IMR-90 (cell line): ENCODE measurements around the gene TCF12. TPM values are rescaled to one million over a fixed set of nuclear protein-coding genes. Genes with fewer than 3 reads are reported as not detected.
A peak's percentile ranks its signal among the peaks of the same experiment; 100 is the strongest.

Source experiments
- ATAC-seq: fragments of 200-7000 bp; cut with Tn5 transposase; 2 replicates; pipeline ENCODE4 v1.9.1; 2020; ENCODE audit warnings: low read depth, mild to moderate bottlenecking, moderate library complexity
- BruUV-seq: library from RNA; stranded (reverse); fragments of 400-500 nt; replicated peaks from 2 replicates; lab custom pipeline; 2021; lab: Mats Ljungman, UMichigan
- CTCF ChIA-PET: fragments of 300-600 bp; formaldehyde crosslinking; extraction: SDS; loops from one replicate; lab custom pipeline; 2021; ENCODE audit warnings: antibody characterized with exemption; lab: Yijun Ruan, JAX
- POLR2A ChIA-PET: fragments of 300-600 bp; sonication (Branson Sonifier 250); formaldehyde crosslinking; loops from one replicate; lab custom pipeline; 2022; ENCODE audit warnings: antibody characterized with exemption; ENCODE audit not compliant: unreplicated experiment; lab: Charles Lee
- DNase-seq: peaks from one replicate; pipeline ENCODE4 v3.0.0; 2013
- H2AFZ ChIP-seq: replicated peaks from 2 replicates; pipeline ENCODE3; 2013; ENCODE audit warnings: low read length, mild to moderate bottlenecking; ENCODE audit not compliant: poor library complexity
- H2AK5ac ChIP-seq: 2 replicates; pipeline ENCODE4 v1.6.1; 2013; ENCODE audit warnings: low read depth, low read length, inconsistent platforms
- H2AK9ac ChIP-seq: replicated peaks from 2 replicates; pipeline ENCODE3; 2013; ENCODE audit warnings: mild to moderate bottlenecking, low read depth, low read length, moderate library complexity; ENCODE audit not compliant: poor library complexity
- H2BK120ac ChIP-seq: 2 replicates; pipeline ENCODE4 v1.6.1; 2013; ENCODE audit warnings: low read depth, low read length, inconsistent platforms
- H2BK15ac ChIP-seq: 3 replicates; pipeline ENCODE4 v1.6.1; 2013; ENCODE audit warnings: low read depth, low read length, inconsistent platforms
- H2BK20ac ChIP-seq: 2 replicates; pipeline ENCODE4 v1.6.1; 2013; ENCODE audit warnings: low read depth, mild to moderate bottlenecking, inconsistent platforms, low read length, moderate library complexity
- H2BK5ac ChIP-seq: 2 replicates; pipeline ENCODE4 v1.6.1; 2013; ENCODE audit warnings: mild to moderate bottlenecking, low read depth, low read length, inconsistent platforms; ENCODE audit not compliant: poor library complexity, severe bottlenecking
- H3K14ac ChIP-seq: replicated peaks from 2 replicates; pipeline ENCODE4 v1.6.1; 2013; ENCODE audit warnings: low read depth, low read length, inconsistent platforms
- H3K18ac ChIP-seq: 2 replicates; pipeline ENCODE4 v1.6.1; 2013; ENCODE audit warnings: low read depth, low read length, control low read depth
- H3K23ac ChIP-seq: 2 replicates; pipeline ENCODE4 v1.6.1; 2013; ENCODE audit warnings: low read depth, low read length, inconsistent platforms
- H3K27ac ChIP-seq: 2 replicates; pipeline ENCODE4 v1.5.1; 2013; ENCODE audit warnings: mild to moderate bottlenecking, control low read depth, low read length; ENCODE audit not compliant: insufficient read depth
- H3K27me3 ChIP-seq: 2 replicates; pipeline ENCODE4 v1.6.1; 2013; ENCODE audit warnings: low read length; ENCODE audit not compliant: control insufficient read depth, insufficient read depth
- H3K36me3 ChIP-seq: 2 replicates; pipeline ENCODE4 v1.6.1; 2013; ENCODE audit warnings: low read length, mixed read lengths; ENCODE audit not compliant: control insufficient read depth, insufficient read depth
- H3K4ac ChIP-seq: 2 replicates; pipeline ENCODE4 v1.6.1; 2013; ENCODE audit warnings: low read depth, low read length, inconsistent platforms
- H3K4me1 ChIP-seq: 2 replicates; pipeline ENCODE4 v1.6.1; 2013; ENCODE audit warnings: low read length, mixed read lengths; ENCODE audit not compliant: control insufficient read depth, insufficient read depth
- H3K4me2 ChIP-seq: 2 replicates; pipeline ENCODE4 v1.6.1; 2013; ENCODE audit warnings: low read depth, mild to moderate bottlenecking, control low read depth, low read length, moderate library complexity
- H3K4me3 ChIP-seq: 2 replicates; pipeline ENCODE4 v1.5.1; 2013; ENCODE audit warnings: low read depth, mild to moderate bottlenecking, control low read depth, low read length, moderate library complexity; ENCODE audit not compliant: insufficient read depth
- H3K56ac ChIP-seq: 2 replicates; pipeline ENCODE4 v1.6.1; 2013; ENCODE audit warnings: low read length, inconsistent platforms; ENCODE audit not compliant: insufficient read depth; ENCODE audit errors: extremely low read depth
- H3K79me1 ChIP-seq, 2 experiments: 2 replicates each; pipeline ENCODE4 v1.6.1; 2013; ENCODE audit warnings: low read length in 2 of 2, inconsistent platforms in 1 of 2, low read depth in 1 of 2
- H3K9ac ChIP-seq: 2 replicates; pipeline ENCODE4 v1.6.1; 2013; ENCODE audit warnings: low read depth, low read length, control low read depth
- H3K9me1 ChIP-seq: 2 replicates; pipeline ENCODE4 v1.6.1; 2013; ENCODE audit warnings: low read length, inconsistent platforms; ENCODE audit not compliant: insufficient read depth
- H3K9me3 ChIP-seq: 2 replicates; pipeline ENCODE4 v1.6.1; 2013; ENCODE audit warnings: low read length; ENCODE audit not compliant: control insufficient read depth, insufficient read depth
- H4K20me1 ChIP-seq: 2 replicates; pipeline ENCODE4 v1.6.1; 2013; ENCODE audit warnings: low read length, inconsistent platforms; ENCODE audit not compliant: insufficient read depth
- H4K5ac ChIP-seq: 2 replicates; pipeline ENCODE4 v1.6.1; 2013; ENCODE audit warnings: mild to moderate bottlenecking, low read depth, low read length, control low read depth
- H4K8ac ChIP-seq, 2 experiments: 2 replicates each; pipeline ENCODE4 v1.6.1; 2013; ENCODE audit warnings: low read depth in 2 of 2, low read length in 2 of 2, control low read depth in 1 of 2, inconsistent platforms in 1 of 2
- H4K91ac ChIP-seq: 2 replicates; pipeline ENCODE4 v1.6.1; 2013; ENCODE audit warnings: low read depth, low read length, inconsistent platforms; ENCODE audit not compliant: insufficient read depth
- CEBPB ChIP-seq: IDR thresholded peaks from 2 replicates; pipeline ENCODE4 v1.6.1; 2012; ENCODE audit warnings: low read depth, low read length, improper control_type of control experiment
- MXI1 ChIP-seq: IDR thresholded peaks from 2 replicates; pipeline ENCODE4 v1.6.1; 2012; ENCODE audit warnings: low read depth, mild to moderate bottlenecking, low read length, moderate library complexity, borderline replicate concordance
- WGBS, 2 experiments: methylation state at CpG; one replicate each; pipeline versions ENCODE4 v1.1.5 to v1.1.7; 2013; ENCODE audit warnings: missing lambda C conversion rate in 2 of 2; ENCODE audit not compliant: insufficient read length in 1 of 2; ENCODE audit errors: extremely low coverage in 2 of 2; 5-methylcytosine and 5-hydroxymethylcytosine counted together
- dilution Hi-C: fragments of 300-500 bp; cut with HindIII; formaldehyde crosslinking; loops from one replicate; pipeline ENCODE4 v1.14.3; 2018; ENCODE audit warnings: low sequenced_read_pairs; ENCODE audit not compliant: unreplicated experiment
- in situ Hi-C: fragments of 300-500 bp; cut with MboI; formaldehyde crosslinking; loops from 3 replicates; pipeline ENCODE4 v1.14.3; 2019; ENCODE audit warnings: low sequenced_read_pairs, inconsistent platforms, mixed read lengths
- intact Hi-C: fragments of 100-400 bp; cut with micrococcal nuclease; formaldehyde crosslinking; loops from 2 replicates; pipeline ENCODE4 v1.10.0; 2022
- polyA plus RNA-seq, 3 experiments: library from polyadenylated mRNA; depleted of rRNA; stranded (reverse); fragments of >200 nt; gene quantifications; 2 replicates each; pipeline ENCODE4 v1.2.3, GENCODE V29; 2012; ENCODE audit warnings: low replicate concordance in 1 of 3
- total RNA-seq: library from RNA; depleted of rRNA; stranded (reverse); fragments of >200 nt; gene quantifications from 2 replicates; pipeline ENCODE4 v1.2.3, GENCODE V29; 2012

TCF12 gene
- total and polyA plus RNA-seq, 2 of the 4 experiments (the other 2 are of a cell fraction): 79.4 to 160 TPM

GRCh38 chr15:57015897-57016296 lies 97.5 kb downstream of the TCF12 start:
- Histone ChIP-seq H3K27me3 (no peaks in the 10 kb centered on the region), H2BK20ac (no peak overlapping the region; the same call in 1 of the 2 replicates), H4K8ac (no peak overlapping the region), H4K5ac (no peak overlapping the region), H3K27ac (no peak overlapping the region), H3K79me1 (peaks cover 52 to 81% of the 10 kb centered on the region in 2 experiments), H2AK9ac (no peak overlapping the region), H2BK120ac (no peak overlapping the region), H2BK5ac (peak overlapping the region; percentile 34), H3K4me1 (peaks cover 7% of the 10 kb centered on the region), H3K36me3 (no peaks in the 10 kb centered on the region; the same call in 1 of the 2 replicates), H4K91ac (no peak overlapping the region), H3K4me2 (no peak overlapping the region), H3K56ac (no peak overlapping the region), H3K9ac (no peak overlapping the region), H3K9me3 (no peaks in the 10 kb centered on the region), H3K18ac (no peak overlapping the region), H4K20me1 (peaks cover 44% of the 10 kb centered on the region), H3K4ac (no peak overlapping the region), H3K23ac (no peak overlapping the region), H3K4me3 (no peak overlapping the region), H2BK15ac (no peak overlapping the region), H2AFZ (no peak overlapping the region), H2AK5ac (no peak overlapping the region), H3K9me1 (peaks cover 20% of the 10 kb centered on the region; the same call in 1 of the 2 replicates), H3K14ac (no peak overlapping the region)
- peak; percentile 61; the same call in 1 of the 2 replicates for TF ChIP-seq CEBPB
- TF ChIP-seq MXI1: no peak
- intact Hi-C loops: loop anchor here (5.0 kb wide), 1 partner anchor 196 kb away; no protein-coding TSS in a partner anchor
- dilution Hi-C loops: no loop called here
- ChIA-PET CTCF (no interaction called here), POLR2A (no interaction called here)
- in situ Hi-C loops: no loop called here
- no CpG with 5 or more reads among the region's 2 CpGs for WGBS, 2 experiments
- ATAC-seq: no peak; the same call in 1 of the 2 replicates
- DNase-seq: peak; percentile 62
- BruUV-seq: no TSS peak
